Prostate gland (tissue), 2 donors: ENCODE measurements around the gene OR6B2. TPM values are rescaled to one million over a fixed set of nuclear protein-coding genes. Genes with fewer than 3 reads are reported as not detected.
A peak's percentile ranks its signal among the peaks of the same experiment; 100 is the strongest.

ENCODE experiments used
- DNase-seq: peaks from one replicate; pipeline ENCODE4 v3.0.0-alpha.2; 2019; ENCODE audit warnings: low spot score
- H3K27ac ChIP-seq, 2 donors: fragments of 200-600 bp; sonication (generic); 2 replicates each; pipeline ENCODE4 v1.5.1; 2017 to 2019
- H3K27me3 ChIP-seq: fragments of 200-600 bp; sonication (generic); replicated peaks from 2 replicates; pipeline ENCODE4 v1.5.1; 2019; ENCODE audit not compliant: insufficient read depth
- H3K36me3 ChIP-seq, 2 donors: fragments of 200-600 bp; sonication (generic); 1 replicate in 1 of 2; 2 replicates in 1 of 2; pipeline versions ENCODE4 v1.5.1 to v1.8.1; 2017 to 2019
- H3K4me1 ChIP-seq: fragments of 200-600 bp; sonication (generic); replicated peaks from 2 replicates; pipeline ENCODE4 v1.5.1; 2019
- H3K4me3 ChIP-seq, 2 donors: fragments of 200-600 bp; sonication (generic); 2 replicates each; pipeline ENCODE4 v1.5.1; 2017 to 2019
- H3K9me3 ChIP-seq: fragments of 200-600 bp; sonication (generic); 2 replicates; pipeline ENCODE4 v1.5.1; 2017
- POLR2A ChIP-seq: fragments of 450-650 bp; IDR thresholded peaks from one replicate; pipeline ENCODE4 v1.6.1; 2016; ENCODE audit warnings: antibody characterized with exemption, mild to moderate bottlenecking
- POLR2AphosphoS5 ChIP-seq: sonication (generic); formaldehyde crosslinking; IDR thresholded peaks from one replicate; pipeline ENCODE4 v1.6.1; 2017; ENCODE audit warnings: antibody characterized with exemption
- WGBS: methylation state at CpG from one replicate; pipeline ENCODE4 v1.1.5; 2018; 5-methylcytosine and 5-hydroxymethylcytosine counted together
- intact Hi-C: fragments of 100-400 bp; cut with DNase I; formaldehyde crosslinking; loops from one replicate; pipeline ENCODE4 v1.14.2; 2022
- total RNA-seq, 2 donors: library from RNA; depleted of rRNA; stranded (reverse); fragments of >200 nt; gene quantifications; one replicate each; pipeline ENCODE4 v1.1.0, GENCODE V29; 2016
- TF ChIP-seq, protein P1 (sequence below), 4 experiments: fragments of 200-600 bp in 2 of 4; fragments of 450-650 bp in 2 of 4; sonication (generic) in 2 of 4; IDR thresholded peaks; 1 replicate in 3 of 4; 2 replicates in 1 of 4; pipeline ENCODE4 v1.5.1; 2016 to 2019; ENCODE audit warnings: antibody characterized with exemption in 4 of 4, mild to moderate bottlenecking in 2 of 4, moderate library complexity in 2 of 4

Gene OR6B2
- total RNA-seq, 2 donors from 2014 or later, result not detected

DNA sequence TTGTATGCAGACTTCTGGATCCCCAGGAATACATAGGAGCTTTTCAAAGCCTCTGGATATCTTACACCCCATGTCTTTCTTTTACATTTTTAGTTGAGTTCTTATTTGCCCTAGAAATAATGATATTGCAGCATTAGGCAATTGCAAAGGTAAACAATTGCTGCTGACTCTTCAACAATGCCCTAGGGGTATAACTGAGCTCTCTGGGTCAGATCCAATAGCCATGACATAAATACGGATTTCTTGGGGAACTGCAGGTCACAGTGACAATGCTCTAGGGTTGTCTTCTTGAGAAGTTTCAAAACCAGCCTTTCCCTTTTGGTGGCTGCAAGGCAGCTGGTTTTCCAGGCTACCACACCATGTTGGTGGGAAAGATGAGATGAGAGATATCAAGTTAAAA lies 39.6 kb upstream of the OR6B2 start:
- WGBS, result 45% methylated on average over 1 of the region's 1 CpG
- intact Hi-C loops, result no loop called here
- H3K36me3 ChIP-seq, result no peaks in the 10 kb centered on the region

DNA sequence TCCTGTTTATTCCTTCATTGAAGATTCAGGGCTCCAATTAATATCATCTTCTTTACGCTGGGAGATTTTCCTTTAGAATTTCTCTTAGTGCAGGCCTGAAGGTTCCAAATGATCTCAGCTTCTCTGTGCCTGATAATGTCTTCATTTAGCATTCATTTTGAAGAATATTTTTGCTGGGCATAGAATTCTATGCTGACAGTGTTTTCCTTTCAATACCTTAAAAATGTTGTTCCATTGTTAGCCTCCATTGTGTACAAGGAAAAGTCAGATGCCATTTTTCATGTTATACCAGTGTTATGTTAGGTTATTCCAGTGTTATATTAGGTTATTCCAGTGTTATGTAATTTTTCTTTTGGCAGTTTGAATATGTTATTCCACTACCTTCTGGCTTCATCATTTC lies 38.0 kb upstream of the OR6B2 start:
- Histone ChIP-seq H3K36me3 (no peaks in the 10 kb centered on the region), H3K27ac (no peak overlapping the region), H3K27me3 (no peaks in the 10 kb centered on the region), H3K9me3 (no peaks in the 10 kb centered on the region), H3K4me1 (no peaks in the 10 kb centered on the region), H3K4me3 (no peak overlapping the region)
- intact Hi-C loops, result no loop called here
- 100% methylated on average over 1 of the region's 1 CpG for WGBS
- no peak for DNase-seq
- TF ChIP-seq, protein P1, sequence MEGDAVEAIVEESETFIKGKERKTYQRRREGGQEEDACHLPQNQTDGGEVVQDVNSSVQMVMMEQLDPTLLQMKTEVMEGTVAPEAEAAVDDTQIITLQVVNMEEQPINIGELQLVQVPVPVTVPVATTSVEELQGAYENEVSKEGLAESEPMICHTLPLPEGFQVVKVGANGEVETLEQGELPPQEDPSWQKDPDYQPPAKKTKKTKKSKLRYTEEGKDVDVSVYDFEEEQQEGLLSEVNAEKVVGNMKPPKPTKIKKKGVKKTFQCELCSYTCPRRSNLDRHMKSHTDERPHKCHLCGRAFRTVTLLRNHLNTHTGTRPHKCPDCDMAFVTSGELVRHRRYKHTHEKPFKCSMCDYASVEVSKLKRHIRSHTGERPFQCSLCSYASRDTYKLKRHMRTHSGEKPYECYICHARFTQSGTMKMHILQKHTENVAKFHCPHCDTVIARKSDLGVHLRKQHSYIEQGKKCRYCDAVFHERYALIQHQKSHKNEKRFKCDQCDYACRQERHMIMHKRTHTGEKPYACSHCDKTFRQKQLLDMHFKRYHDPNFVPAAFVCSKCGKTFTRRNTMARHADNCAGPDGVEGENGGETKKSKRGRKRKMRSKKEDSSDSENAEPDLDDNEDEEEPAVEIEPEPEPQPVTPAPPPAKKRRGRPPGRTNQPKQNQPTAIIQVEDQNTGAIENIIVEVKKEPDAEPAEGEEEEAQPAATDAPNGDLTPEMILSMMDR (IDR thresholded peaks at IDR 0.05), result no peak
- TF ChIP-seq POLR2AphosphoS5 (no peak), POLR2A (no peak)

More for the DNA sequence above, 39.6 kb upstream of the OR6B2 start:
- Histone ChIP-seq H3K27me3 (no peaks in the 10 kb centered on the region), H3K4me3 (no peak overlapping the region), H3K9me3 (no peaks in the 10 kb centered on the region), H3K27ac (no peak overlapping the region), H3K4me1 (no peaks in the 10 kb centered on the region)
- TF ChIP-seq, protein P1 (IDR thresholded peaks at IDR 0.05), result no peak
- no peak for TF ChIP-seq POLR2A
- no peak for TF ChIP-seq POLR2AphosphoS5
- DNase-seq, result no peak

DNA sequence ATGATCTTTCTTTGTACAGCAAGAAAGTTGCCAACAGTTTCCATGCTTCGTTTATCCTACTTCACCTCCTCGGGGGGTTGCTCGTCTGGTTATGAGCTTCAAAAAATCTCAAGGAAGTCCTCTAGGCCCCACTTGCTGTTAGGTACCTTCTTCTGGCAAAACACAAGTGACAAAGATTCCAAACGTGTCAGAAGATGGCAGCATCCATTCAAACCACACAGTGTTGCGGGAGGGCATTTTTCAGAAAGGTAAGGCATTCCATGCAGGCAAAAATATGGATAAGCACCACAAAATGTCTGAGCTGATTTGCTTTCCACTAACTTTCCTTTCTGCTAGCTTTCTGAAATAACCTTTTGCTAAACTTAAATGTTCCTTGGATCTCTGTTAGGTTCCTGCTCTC lies 36.3 kb upstream of the OR6B2 start:
- TF ChIP-seq POLR2AphosphoS5 (no peak), POLR2A (no peak)
- TF ChIP-seq, protein P1 (IDR thresholded peaks at IDR 0.05), result no peak
- intact Hi-C loops, result no loop called here
- WGBS, result 60% methylated on average over 5 of the region's 5 CpGs

DNA sequence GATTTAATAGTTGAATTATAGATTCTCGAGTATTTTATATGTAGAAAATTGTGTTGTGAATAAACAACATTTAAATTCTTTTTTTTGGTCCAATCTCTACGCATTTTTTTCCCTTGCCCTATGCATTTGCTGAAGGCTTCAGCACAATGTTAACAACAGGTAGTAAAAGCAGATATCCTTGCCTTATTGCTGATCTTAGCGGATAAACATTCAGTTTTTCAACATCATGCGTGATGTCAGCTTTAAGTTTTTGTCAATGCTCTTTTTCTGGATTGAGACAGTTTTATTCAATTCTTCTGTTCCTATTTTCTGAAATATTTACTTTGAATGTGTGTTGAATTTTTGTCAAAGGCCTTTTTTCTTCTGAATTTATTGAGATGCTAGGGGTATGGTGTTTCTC lies 34.7 kb upstream of the OR6B2 start:
- Histone ChIP-seq H3K4me1 (no peaks in the 10 kb centered on the region), H3K27ac (no peak overlapping the region), H3K9me3 (no peaks in the 10 kb centered on the region), H3K27me3 (no peaks in the 10 kb centered on the region), H3K4me3 (no peak overlapping the region), H3K36me3 (no peaks in the 10 kb centered on the region)
- no peak for DNase-seq
- no peak for TF ChIP-seq POLR2AphosphoS5
- TF ChIP-seq POLR2A, result no peak
- TF ChIP-seq, protein P1 (IDR thresholded peaks at IDR 0.05), result no peak
- WGBS, result 87% methylated on average over 4 of the region's 4 CpGs
- intact Hi-C loops, result no loop called here

More for the DNA sequence above, 36.3 kb upstream of the OR6B2 start:
- Histone ChIP-seq H3K36me3 (no peaks in the 10 kb centered on the region), H3K27me3 (no peaks in the 10 kb centered on the region), H3K9me3 (no peaks in the 10 kb centered on the region), H3K27ac (no peak overlapping the region), H3K4me3 (no peak overlapping the region), H3K4me1 (no peaks in the 10 kb centered on the region)
- no peak for DNase-seq

DNA sequence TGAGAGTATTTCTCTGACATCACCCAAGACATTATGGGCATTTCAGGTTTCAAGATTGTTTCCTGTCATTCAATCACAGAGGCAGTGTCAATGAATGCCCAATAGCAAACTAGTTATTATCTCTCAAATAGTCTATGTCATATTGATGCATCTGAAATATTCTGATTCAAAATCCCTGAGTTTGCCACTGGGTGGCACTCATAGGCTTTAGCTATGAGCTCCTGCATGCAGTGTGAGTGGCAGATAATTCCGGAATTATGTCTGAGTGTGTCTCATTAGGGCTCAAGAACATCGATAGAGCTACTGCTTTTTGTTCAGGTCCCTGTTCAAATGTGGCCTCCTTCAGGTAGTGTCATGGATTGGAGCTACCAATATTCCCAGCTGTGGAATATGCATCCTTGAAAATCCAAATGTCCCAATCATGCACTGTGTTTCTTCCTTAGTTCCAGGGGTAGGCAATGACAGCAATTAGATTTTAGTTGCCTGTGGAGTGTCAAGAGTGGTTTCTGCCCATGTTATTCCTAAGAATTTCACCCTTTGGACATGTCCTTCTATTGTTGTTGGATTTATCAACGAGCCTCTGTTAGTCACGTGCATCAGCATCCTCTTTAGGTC lies 30.9 kb upstream of the OR6B2 start:
- intact Hi-C loops, result loop anchor here (2.0 kb wide), 1 partner anchor 84 kb away; no protein-coding TSS in a partner anchor
- TF ChIP-seq POLR2A (no peak), POLR2AphosphoS5 (peak; percentile 28)
- TF ChIP-seq, protein P1 (IDR thresholded peaks at IDR 0.05), result peak in 3 of 4 experiments; percentile 55 to 79 (median 68)
- Histone ChIP-seq H3K9me3 (no peaks in the 10 kb centered on the region), H3K4me3 (no peak overlapping the region), H3K36me3 (no peaks in the 10 kb centered on the region), H3K27me3 (no peaks in the 10 kb centered on the region), H3K4me1 (no peaks in the 10 kb centered on the region), H3K27ac (no peak overlapping the region)
- DNase-seq, result peak; percentile 26
- WGBS, result 42% methylated on average over 4 of the region's 4 CpGs
